ENCODE data around the gene NPAS3.

DNA sequence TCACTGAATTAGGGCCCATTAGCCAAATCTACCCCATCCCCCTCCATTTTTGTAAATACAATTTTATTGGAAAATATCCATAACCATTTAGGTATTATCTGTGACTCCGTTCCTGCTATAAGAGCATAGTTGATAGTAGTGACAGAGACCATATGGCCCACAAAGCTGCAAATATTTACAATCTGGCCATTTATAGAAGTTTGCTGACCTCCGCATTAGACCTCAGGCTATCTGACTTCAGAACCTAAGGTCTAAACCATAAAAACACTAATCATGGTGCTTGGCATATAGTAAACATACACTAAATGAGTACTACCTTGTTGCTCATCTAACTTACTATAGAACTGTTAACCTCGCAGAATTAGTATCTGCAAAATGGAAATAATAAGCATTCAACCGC is 124.8 kb downstream of the NPAS3 start:
- no peak for TF ChIP-seq GATA3 (IDR thresholded peaks at IDR 0.05; ENCODE audit: low read depth, low read length)
- TF ChIP-seq GATA2 (IDR thresholded peaks at IDR 0.05; ENCODE audit: low read depth, low read length) = no peak
